ENCODE results near the gene GMPR2.
A peak's percentile ranks its signal among the peaks of the same experiment; 100 is the strongest.

DNA sequence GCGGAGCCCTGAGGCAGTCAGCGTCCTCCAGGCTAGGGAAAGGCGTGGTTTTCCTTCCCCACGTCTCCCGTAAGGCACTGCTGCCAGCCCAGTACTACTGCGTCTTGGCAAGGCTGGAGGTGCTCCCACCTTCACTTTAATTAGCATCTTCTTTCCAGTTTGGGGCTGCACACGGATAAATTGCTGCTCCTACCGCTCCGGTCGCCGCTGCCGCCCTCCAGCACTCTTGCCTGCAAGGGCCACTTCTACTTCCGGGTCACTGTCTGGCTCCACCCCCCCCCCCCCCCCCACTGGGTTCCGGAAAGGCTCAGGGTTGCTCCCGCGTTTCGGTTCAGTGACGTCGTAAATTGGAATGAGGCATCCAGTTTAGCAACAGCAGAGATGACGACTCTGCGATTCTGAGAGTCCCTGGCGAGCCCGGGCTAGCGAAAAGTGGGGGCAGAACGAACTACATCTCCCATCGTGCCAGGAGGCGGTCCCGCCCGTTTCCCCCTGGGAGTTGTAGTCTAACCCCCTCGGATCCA is 546 bp upstream of the GMPR2 start, which contains the start of gene NEDD8:
- TF ChIP-seq, protein P1, sequence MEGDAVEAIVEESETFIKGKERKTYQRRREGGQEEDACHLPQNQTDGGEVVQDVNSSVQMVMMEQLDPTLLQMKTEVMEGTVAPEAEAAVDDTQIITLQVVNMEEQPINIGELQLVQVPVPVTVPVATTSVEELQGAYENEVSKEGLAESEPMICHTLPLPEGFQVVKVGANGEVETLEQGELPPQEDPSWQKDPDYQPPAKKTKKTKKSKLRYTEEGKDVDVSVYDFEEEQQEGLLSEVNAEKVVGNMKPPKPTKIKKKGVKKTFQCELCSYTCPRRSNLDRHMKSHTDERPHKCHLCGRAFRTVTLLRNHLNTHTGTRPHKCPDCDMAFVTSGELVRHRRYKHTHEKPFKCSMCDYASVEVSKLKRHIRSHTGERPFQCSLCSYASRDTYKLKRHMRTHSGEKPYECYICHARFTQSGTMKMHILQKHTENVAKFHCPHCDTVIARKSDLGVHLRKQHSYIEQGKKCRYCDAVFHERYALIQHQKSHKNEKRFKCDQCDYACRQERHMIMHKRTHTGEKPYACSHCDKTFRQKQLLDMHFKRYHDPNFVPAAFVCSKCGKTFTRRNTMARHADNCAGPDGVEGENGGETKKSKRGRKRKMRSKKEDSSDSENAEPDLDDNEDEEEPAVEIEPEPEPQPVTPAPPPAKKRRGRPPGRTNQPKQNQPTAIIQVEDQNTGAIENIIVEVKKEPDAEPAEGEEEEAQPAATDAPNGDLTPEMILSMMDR (IDR thresholded peaks at IDR 0.05) = peak in 2 of 6 experiments; percentile 6 to 7
- TF ChIP-seq EP300 (IDR thresholded peaks at IDR 0.05) (no peak), POLR2A (IDR thresholded peaks at IDR 0.05) (peak; percentile 18 to 74 (median 44))

Measured in upper lobe of left lung (tissue), 4 donors.